Epithelial cell of proximal tubule (primary cell): ENCODE results near the gene CELA3A. TPM values are rescaled to one million over a fixed set of nuclear protein-coding genes. Genes with fewer than 3 reads are reported as not detected.
A peak's percentile ranks its signal among the peaks of the same experiment; 100 is the strongest.
"Not testable (repeated sequence)": the region's sequence is repeated elsewhere in the genome, so short reads cannot be mapped to it uniquely, and the experiment has no call there.

Experiments
- DNase-seq: peaks from one replicate; pipeline ENCODE4 v3.0.0-alpha.2; 2011; ENCODE audit warnings: low read depth
- H3K4me3 ChIP-seq: 2 replicates; pipeline ENCODE4 v1.5.1; 2011; ENCODE audit warnings: low read depth, mild to moderate bottlenecking, low read length
- CTCF ChIP-seq: conservative IDR thresholded peaks from 2 replicates; pipeline ENCODE4 v1.5.1; 2012; ENCODE audit warnings: low read depth, mild to moderate bottlenecking, low read length
- total RNA-seq: library from RNA; depleted of rRNA; stranded (reverse); fragments of >200 nt; gene quantifications from 2 replicates; pipeline ENCODE4 v1.2.3, GENCODE V29; 2015

CELA3A gene
- total RNA-seq, 1 donor from 2014 or later = not detected

- no peak for DNase-seq
- no peak for TF ChIP-seq CTCF
These were observed 39.7 kb upstream of the CELA3A start for GRCh38 chr1:21961799-21962198.

GRCh38 chr1:21963477-21964217 is 37.8 kb upstream of the CELA3A start:
- DNase-seq = no peak
- H3K4me3 ChIP-seq = no peak overlapping the region
- TF ChIP-seq CTCF = peak; percentile 91

More at GRCh38 chr1:21961799-21962198, 39.7 kb upstream of the CELA3A start:
- H3K4me3 ChIP-seq = no peak overlapping the region

- TF ChIP-seq CTCF = no peak
- DNase-seq = peak; percentile 27
- no peak overlapping the region for H3K4me3 ChIP-seq
These were observed 35.0 kb upstream of the CELA3A start for GRCh38 chr1:21966247-21967000.

GRCh38 chr1:21967216-21967615 is 34.2 kb upstream of the CELA3A start:
- not testable (repeated sequence) for DNase-seq, H3K4me3 ChIP-seq

- H3K4me3 ChIP-seq, DNase-seq: not testable (repeated sequence)
These were observed 32.4 kb upstream of the CELA3A start for GRCh38 chr1:21969066-21969465.

- H3K4me3 ChIP-seq = not testable (repeated sequence)
These were observed 30.9 kb upstream of the CELA3A start for GRCh38 chr1:21970523-21970922.

GRCh38 chr1:21972973-21973441 is 28.4 kb upstream of the CELA3A start:
- DNase-seq, H3K4me3 ChIP-seq: not testable (repeated sequence)

More at GRCh38 chr1:21970523-21970922, 30.9 kb upstream of the CELA3A start:
- DNase-seq = not testable (repeated sequence)

- not testable (repeated sequence) for DNase-seq, H3K4me3 ChIP-seq
These were observed 27.5 kb upstream of the CELA3A start for GRCh38 chr1:21973948-21974347.

GRCh38 chr1:21974699-21975098 is 26.8 kb upstream of the CELA3A start:
- H3K4me3 ChIP-seq, DNase-seq: not testable (repeated sequence)

GRCh38 chr1:21975296-21975695 is 26.2 kb upstream of the CELA3A start:
- not testable (repeated sequence) for DNase-seq, H3K4me3 ChIP-seq

- not testable (repeated sequence) for H3K4me3 ChIP-seq, DNase-seq
These were observed 24.7 kb upstream of the CELA3A start, which contains the start of gene CELA3B for GRCh38 chr1:21976703-21977239. Gene CELA3B (plus strand): TSS chr1:21977022. CDS start chr1:21977040, 18 bp downstream.

GRCh38 chr1:21978209-21978608 is 23.2 kb upstream of the CELA3A start:
- not testable (repeated sequence) for DNase-seq, H3K4me3 ChIP-seq
